Stimulated activated CD8-positive, alpha-beta memory T cell treated with anti-CD3 and anti-CD28 coated beads, Interleukin-7, amount 100 ng/mL, for 1 hour (primary cell): Measurements from ENCODE around the gene DDTL.

Experiments used
- DNase-seq, 2 donors: peaks; one replicate each; pipeline ENCODE4 v3.0.0-alpha.2; 2020; ENCODE audit warnings: low read depth in 2 of 2

The DDTL gene

DNA sequence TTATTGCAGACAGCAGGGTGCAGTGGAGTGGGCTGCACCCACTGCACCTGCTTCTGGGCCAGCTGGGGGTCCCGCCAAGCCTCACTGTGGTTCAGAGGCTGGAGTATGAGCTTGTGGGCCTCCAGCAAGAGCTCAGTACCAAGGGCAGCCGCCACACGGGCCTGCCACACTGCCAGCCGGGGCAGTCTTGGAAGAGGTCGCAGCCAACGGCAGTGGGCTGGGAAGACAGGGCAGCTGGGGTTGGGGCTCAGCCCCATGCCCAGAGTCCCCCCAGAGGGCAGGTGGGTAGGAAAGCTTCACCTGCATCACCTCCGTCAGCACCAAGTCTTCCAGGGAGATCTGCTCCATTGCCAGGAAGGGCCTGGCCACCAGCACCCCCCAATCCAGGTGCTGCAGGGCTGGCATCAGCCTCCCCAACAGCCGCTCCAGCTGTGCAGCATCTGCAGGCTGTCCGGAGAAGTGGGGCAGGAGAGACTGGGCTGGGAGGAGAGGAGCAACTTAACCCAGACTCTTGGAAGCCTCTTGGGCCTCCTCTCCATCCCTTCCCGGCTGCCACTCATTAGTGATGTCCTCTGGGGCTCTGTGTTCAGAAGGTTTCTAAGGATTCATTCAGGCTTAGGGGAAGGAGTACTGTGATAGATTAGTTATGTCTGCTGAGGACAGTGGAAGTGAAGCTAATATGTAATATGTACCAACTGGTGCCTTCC lies 39.7 kb downstream of the DDTL start:
- no peak for DNase-seq

DNA sequence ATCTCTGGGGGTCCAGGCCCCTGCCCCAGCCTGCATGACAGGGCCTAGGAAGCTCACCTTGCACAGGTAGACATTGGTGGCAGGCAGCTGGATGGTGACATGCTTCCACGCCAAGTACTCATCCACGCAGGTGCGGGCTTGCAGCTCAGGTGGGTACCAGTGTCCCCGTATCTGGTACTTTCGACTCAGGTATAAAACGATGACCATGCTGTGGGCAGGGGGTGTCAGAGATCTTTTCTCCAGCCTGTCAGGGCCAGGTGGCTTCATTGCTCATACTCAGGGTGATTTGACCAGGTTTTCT lies 40.2 kb downstream of the DDTL start:
- DNase-seq, result no peak

DNA sequence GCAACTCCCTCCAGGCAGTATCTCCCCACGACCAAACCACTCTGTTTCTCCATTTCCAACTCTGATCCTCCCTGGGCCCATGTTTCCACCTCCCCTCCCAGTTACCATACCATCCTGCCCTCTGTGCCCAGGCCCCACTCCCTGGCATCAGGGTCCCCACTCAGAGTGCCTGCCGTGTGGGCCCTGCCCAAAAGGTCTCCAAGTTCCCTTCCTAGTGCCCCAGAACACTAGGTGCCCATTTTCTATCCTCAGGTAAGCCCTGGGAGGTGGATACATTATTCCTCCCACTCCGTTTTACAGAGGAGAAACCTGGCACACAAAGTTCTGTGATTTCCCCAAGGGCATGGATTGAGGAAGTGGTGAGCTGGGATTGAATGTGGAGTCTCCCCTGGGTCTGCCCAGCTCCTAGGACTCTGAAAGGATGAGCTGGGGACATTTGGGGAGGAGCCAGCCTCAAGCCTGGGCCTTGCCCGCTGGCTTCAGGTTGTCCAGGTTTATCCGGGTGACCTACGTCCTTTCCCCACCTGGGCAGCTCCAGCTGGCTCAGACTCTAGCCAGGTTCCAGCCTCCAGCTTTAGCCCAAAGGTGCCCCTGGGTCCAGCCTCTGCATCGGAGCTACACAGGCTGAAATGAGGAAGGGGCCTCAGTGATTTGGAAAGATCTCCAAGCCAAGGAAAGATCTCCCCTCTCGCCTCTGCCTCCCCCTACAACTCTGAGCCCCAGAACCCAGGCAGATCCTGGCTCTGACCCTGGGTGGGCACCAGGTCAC lies 40.7 kb downstream of the DDTL start:
- no peak for DNase-seq

DNA sequence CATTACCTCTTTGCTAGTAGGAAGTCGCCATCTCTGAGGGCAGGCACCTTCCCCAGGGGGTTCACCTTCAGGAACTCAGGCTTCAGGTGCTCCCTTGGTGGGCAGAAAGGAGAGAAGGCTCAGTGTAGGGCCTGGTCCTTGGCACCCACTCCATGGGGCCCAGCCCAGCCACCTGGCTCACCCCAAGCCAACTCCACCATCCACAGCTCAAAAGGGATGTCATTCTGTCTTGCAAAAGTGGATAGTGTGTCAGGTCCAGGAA lies 41.3 kb downstream of the DDTL start:
- DNase-seq, result no peak

DNA sequence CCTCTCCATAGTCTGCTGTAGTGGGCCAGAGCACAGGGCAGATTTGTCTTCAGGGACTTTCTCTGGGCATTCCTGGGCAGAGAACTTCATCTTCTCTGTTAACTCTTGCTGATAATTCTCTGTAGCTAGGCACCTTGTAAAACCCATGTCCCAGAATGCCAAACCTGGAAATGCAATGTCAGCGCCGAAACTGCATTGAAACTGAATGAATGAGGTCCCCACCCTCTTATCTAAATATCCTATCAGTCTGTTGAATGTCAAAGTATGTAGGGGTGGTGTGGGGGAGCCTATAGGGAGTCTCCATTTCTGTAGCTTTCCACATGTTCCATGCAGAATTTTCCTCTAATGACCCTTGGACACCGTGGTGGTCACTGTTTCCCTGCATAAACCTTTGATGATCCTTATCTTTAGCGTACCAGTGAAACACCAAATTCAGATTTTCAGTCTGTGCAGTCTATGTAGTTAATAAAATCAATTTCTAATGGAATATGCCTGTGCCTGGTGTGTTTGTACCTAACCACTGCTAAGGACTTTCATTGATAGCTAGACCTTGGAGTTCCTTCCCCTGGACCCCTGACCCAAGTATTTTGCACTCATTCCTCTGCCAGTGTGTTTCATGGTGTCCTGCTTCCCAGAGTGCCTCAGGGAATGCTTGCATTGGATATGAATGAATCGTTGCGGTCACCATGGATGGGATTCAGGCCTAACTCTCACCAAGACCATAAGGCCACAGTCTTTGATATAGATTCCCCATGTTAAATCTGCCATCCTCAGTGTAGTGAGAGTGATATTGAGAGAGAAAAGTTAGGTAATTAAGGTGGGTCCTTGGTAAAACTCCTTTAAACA lies 41.9 kb downstream of the DDTL start:
- DNase-seq, result no peak

DNA sequence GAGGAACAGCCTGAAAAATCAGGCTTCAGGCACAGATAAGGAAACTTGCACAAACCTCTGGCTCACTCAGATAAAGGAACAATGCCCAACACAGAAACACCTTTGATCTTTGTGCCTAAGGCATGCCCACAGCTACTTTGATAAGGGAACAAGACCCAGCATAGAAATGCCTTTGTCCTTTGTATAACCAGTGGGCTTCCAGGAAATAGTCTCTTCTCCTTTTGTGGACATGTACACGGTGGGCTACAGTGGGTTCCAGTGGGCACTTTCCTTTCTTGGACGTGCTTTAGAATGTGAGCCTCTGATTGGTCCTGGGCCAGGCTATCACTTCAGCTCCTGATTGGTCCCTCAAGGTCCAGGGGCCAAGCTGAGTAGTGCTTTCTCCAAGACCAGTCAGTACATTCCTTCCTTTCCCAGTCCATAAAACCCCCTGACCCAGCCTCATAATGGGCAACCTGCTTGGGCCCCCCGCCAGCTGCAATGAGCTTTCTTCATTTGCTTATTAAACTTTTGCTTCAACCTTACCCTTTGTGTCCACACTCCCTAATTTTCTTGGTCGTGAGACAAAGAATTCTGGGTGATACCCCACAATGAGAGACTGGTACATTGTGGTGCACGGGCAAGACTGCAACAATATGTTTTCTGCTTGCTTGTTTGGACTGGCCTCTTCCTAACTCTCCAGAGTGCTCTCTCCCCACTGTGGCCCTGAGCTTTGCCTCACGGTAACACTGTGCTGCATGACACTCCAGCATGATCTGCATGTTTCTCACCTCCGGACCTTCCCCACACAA lies 42.7 kb downstream of the DDTL start:
- DNase-seq, result no peak

DNA sequence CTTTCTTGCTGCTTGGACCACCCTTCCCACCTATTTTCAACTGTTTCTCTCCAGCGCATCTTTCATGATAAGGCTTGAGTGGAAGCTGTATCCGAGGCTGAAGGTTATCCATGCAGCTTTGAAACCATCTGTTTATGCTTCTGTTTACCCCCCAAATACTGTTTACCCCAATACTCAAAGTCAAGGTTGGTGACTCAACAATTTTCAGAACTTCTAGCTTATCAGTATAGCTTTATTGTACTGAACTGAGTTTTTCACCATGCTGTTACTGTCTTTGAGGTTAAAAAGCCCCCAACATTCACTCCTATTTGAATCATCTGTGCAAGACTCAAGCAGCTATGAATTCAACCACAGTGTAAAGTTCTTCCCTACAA lies 43.3 kb downstream of the DDTL start:
- DNase-seq, result no peak

DNA sequence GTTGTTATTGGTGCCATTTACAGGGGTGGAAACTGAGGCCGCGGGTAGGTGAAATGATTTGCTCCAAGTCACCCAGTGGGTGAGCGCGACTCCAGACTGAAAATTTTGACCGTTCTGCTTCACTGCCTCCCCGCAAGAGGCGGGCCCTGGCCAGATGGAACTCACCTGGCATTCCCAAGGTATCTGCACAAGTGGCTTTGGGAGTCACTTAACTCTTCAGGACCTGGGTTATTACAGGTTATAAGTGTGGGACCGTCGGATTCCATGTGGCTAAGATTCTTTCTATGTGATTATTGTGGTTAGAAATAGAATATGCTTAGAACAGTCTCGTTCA lies 45.0 kb downstream of the DDTL start:
- no peak for DNase-seq

DNA sequence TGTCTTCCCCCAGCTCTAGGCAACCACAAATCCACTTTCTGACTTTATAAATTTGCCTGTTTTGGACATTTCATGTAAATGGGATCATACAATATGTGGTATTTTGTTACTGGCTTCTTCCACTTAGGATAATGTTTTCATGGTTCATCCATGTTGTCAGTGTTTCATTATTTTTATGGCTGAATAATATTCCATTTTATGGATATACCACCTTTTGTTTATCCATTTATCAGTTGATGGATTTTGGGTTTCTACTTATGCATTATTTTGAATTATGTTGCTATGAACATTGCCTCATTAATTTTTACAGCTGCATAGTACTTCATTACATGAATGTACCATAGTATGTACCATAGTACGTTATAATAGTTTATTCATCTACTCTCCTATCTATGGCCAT lies 49.5 kb downstream of the DDTL start:
- DNase-seq, result no peak

DNA sequence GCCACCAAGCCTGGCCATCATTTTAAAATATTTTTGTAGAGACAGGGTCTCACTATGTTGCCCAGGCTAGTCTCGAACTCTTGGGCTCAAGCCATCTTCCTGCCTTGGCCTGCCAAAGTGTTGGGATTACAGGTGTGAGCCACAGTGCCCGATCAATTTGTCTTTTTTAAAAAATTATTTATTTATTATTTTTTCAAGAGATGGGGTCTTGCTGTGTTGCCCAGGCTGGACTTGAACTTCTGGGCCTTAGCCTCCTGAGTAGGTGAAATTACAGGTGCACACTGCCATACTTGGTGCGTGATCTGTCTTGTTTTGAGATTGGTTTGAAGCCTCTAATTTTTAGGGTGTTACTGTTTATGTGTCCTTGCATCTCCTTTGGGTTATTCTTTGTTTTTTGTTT lies 54.6 kb downstream of the DDTL start:
- DNase-seq, result no peak
